ENCODE data around the gene PRKN. TPM values are rescaled to one million over a fixed set of nuclear protein-coding genes. Genes with fewer than 3 reads are reported as not detected.

PRKN gene
- total RNA-seq, 4 donors from 2014 or later = 8.4 to 44.8 (median 12.6) TPM

- TF ChIP-seq CTCF (IDR thresholded peaks at IDR 0.05) = no peak
- ATAC-seq (ENCODE audit: low FRiP score) (no peak), DNase-seq (ENCODE audit: low spot score) (no peak)
Observed at GRCh38 chr6:162360901-162361567, 366.5 kb downstream of the PRKN start.

GRCh38 chr6:162358625-162359024 lies 368.9 kb downstream of the PRKN start:
- ATAC-seq (ENCODE audit: low FRiP score) (no peak), DNase-seq (ENCODE audit: low spot score) (no peak)
- no peak for TF ChIP-seq CTCF (IDR thresholded peaks at IDR 0.05)

- DNase-seq (ENCODE audit: low spot score) = no peak
- ATAC-seq (ENCODE audit: low FRiP score) = peak; percentile 68
- no peak for TF ChIP-seq CTCF (IDR thresholded peaks at IDR 0.05)
Observed at GRCh38 chr6:162345051-162345511, 382.5 kb downstream of the PRKN start.

- TF ChIP-seq CTCF (IDR thresholded peaks at IDR 0.05) = no peak
- DNase-seq (ENCODE audit: low spot score) = no peak
- ATAC-seq (ENCODE audit: low FRiP score) = no peak
Observed at GRCh38 chr6:162344646-162345010, 382.9 kb downstream of the PRKN start.

- DNase-seq (ENCODE audit: low spot score) (no peak), ATAC-seq (ENCODE audit: low FRiP score) (no peak)
- no peak for TF ChIP-seq CTCF (IDR thresholded peaks at IDR 0.05)
Observed at GRCh38 chr6:162343936-162344645, 383.5 kb downstream of the PRKN start.

GRCh38 chr6:162343198-162343935 lies 384.2 kb downstream of the PRKN start:
- ATAC-seq (ENCODE audit: low FRiP score) = no peak

More at GRCh38 chr6:162343198-162343935, 384.2 kb downstream of the PRKN start:
- DNase-seq (ENCODE audit: low spot score) = no peak
- TF ChIP-seq CTCF (IDR thresholded peaks at IDR 0.05) = no peak

Data from omental fat pad (tissue), 4 donors.